H54 (cell line): Measurements from ENCODE around the gene ACSL4.
A peak's percentile ranks its signal among the peaks of the same experiment; 100 is the strongest.
"Not testable (repeated sequence)": the region's sequence is repeated elsewhere in the genome, so short reads cannot be mapped to it uniquely, and the experiment has no call there.

Source experiments
- DNase-seq: peaks from one replicate; pipeline ENCODE4 v3.0.0; 2011; ENCODE audit warnings: low spot score, mixed read lengths; ENCODE audit not compliant: insufficient read length
- FAIRE-seq: peaks from 3 replicates; lab custom pipeline; 2011; peaks lifted over from hg19 to GRCh38; lab: Jason Lieb, UNC
- POLR2A ChIP-seq: IDR thresholded peaks from 2 replicates; pipeline ENCODE4 v1.6.1; 2011; ENCODE audit warnings: low read depth, mild to moderate bottlenecking, low read length

Gene ACSL4

GRCh38 chrX:109742722-109743121 lies 9.7 kb upstream of the ACSL4 start:
- DNase-seq = no peak
- TF ChIP-seq POLR2A = no peak
- no peak for FAIRE-seq

DNA sequence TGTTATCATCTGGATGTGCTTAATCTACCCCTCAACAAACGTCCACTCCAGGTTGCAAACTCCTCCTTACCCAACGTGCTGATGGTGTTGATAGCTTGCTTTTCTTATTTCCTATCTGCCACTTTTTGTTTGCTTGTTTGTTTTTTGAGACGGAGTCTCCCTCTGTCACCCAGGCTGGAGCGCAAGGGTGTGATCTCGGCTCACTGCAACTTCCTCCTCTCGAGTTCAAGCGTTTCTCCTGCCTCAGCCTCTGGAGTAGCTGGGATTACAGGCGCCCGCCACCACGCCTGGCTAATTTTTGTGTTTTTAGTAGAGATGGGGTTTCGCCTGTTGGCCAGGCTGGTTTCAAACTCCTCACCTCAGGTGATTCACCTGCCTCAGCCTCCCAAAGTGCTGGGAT lies 7.8 kb upstream of the ACSL4 start:
- DNase-seq, FAIRE-seq: not testable (repeated sequence)

- TF ChIP-seq POLR2A = no peak
- FAIRE-seq = no peak
- DNase-seq = no peak
Observed at GRCh38 chrX:109740433-109740809, 7.4 kb upstream of the ACSL4 start.

- no peak for FAIRE-seq
- no peak for DNase-seq
- no peak for TF ChIP-seq POLR2A
Observed at GRCh38 chrX:109739625-109740432, 6.8 kb upstream of the ACSL4 start.

DNA sequence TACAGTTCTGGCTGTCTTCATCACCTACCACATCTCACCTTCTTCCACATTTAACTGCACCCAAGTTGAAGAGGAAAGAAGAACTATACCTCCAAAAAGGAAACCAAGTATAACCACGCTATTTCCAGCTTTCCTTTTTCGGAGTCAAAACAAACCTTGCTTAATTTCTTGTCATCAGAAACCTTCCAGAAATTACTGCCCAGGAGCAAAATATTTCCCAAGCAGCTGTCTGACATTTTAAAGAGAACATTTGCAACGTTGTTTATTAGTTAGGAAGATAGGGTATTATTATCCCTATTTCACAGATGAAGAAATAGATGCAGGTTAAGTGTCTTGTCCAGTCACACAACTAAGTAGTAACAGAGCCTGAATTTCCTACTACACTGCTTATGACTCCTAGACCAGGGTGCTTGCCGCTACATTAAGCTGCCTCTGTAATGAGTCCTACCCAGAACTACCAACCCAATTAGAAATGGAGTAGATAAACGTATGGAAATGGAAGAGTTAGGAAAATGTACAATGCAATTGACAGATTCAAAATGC lies 2.2 kb upstream of the ACSL4 start:
- no peak for TF ChIP-seq POLR2A
- FAIRE-seq (no peak), DNase-seq (no peak)

- DNase-seq (no peak), FAIRE-seq (no peak)
- no peak for TF ChIP-seq POLR2A
Observed at GRCh38 chrX:109733613-109734083, 591 bp upstream of the ACSL4 start.

DNA sequence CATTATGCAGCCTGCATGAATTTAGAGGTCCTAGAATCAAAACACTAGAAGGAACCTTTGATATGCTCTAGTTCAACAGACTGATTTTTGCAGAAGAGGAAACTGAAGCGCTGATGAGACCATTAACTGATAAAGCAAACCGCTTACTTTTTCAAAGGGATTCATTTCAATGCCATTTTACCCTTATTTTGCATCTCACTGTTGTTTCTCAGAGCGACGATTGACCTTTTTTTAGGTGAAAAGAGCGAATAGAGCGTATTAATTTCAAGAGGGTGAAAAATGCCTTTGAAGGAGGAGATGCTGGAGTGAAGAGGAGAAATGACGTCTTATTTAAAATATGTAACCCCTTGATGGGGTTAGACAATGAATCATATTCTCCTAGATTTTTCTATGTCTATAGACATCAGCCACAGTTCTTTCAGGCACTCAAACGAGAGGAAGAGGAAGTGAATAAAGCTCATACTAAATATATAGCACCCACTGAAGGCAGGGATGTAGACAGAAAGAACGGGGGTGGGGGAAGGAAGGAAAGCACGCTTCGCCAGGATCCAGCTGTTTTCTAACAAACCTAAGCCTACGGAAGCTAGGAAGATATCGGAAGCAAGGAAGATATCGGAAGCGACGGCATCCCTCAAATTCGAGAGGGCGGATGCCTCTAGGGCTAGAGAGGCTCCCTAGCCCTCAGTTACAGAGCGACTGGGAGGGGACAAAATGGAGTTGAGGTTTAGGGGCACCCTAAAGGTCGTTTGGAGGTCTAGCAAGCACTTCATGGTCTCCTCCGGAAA lies 848 bp downstream of the ACSL4 start:
- no peak for TF ChIP-seq POLR2A
- DNase-seq (peak; percentile 9), FAIRE-seq (peak; percentile 78)

DNA sequence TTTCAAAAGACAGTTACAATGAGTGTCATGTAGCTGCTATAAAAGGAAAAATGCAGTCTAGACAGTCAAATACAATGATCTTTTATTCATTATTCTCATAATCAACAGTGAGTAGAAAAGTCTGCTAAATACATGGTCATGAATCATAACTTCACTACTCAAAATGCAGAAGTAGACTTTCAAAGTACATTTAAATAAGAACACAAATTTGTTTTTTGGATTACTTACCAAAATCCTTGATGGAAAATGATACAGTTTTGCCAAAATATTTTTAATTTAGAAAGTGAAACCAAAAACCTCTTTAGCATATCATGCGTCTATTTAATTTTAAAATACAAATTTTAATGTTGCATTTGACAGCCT lies 4.9 kb downstream of the ACSL4 start:
- no peak for DNase-seq
- TF ChIP-seq POLR2A = no peak

DNA sequence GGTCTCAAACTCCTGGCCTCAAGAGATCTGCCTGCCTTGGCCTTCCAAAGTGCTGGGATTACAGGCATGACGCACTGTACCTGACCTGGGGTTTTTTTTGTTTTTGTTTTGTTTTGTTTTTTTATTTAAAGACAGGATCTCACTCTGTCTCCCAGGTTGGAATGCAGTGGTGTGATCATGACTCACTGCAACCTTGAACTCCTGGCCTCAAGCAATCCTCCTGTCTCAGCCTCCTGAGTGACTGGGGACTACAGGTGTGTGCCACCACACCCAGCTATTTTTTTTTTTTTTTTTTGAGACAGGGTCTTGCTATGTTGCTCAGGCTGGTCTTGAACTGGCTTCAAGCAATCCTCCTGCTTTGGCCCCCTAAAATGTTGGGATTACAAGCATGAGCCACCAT lies 8.1 kb downstream of the ACSL4 start:
- DNase-seq, FAIRE-seq: not testable (repeated sequence)

More for the DNA sequence above, 4.9 kb downstream of the ACSL4 start:
- FAIRE-seq = no peak

DNA sequence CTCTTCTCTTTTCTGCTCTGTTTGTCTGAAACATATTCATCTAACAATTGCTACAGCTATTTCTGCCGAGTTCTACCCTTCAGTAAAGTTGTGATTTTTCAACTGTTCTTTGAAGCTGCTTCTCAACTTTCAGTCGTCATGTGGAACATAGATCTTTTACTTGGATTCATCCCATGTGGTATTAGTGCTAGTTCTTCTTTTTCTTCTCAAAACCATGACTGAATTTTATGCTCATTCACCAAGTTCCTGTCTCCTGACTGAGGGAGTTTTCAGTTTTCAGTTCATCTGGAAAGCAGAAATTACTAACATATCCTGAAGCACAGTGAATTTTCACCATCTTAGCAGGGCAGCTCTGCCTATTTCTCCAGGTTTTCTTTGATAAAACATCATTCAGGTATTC lies 12.1 kb downstream of the ACSL4 start:
- FAIRE-seq (no peak), DNase-seq (no peak)
- TF ChIP-seq POLR2A = no peak

DNA sequence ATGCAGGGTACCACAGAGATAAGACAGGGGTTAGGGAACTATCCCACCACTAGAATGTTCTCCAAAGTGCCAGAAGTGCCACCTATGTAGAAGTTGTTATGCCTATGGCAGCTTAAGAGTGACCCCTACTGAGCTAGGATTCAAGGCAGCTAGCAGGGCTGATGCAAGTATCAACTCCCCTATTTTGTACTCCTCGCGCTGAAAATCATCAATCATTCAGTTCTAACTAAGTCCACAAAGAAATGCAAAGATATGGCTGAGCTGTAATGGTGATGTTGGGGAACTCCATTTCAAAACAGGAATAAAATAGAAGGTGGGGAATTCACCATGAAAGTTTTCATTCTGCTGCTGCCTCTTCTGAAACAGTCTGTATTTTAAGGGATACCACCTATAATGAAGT lies 13.8 kb downstream of the ACSL4 start:
- TF ChIP-seq POLR2A = no peak
- no peak for FAIRE-seq
- DNase-seq = no peak

- no peak for TF ChIP-seq POLR2A
- DNase-seq = no peak
- no peak for FAIRE-seq
Observed at GRCh38 chrX:109716431-109717028, 16.5 kb downstream of the ACSL4 start.

GRCh38 chrX:109714340-109714958 lies 18.6 kb downstream of the ACSL4 start:
- TF ChIP-seq POLR2A = no peak
- DNase-seq (no peak), FAIRE-seq (peak; percentile 72)

GRCh38 chrX:109710181-109710580 lies 22.9 kb downstream of the ACSL4 start:
- no peak for TF ChIP-seq POLR2A
- DNase-seq (no peak), FAIRE-seq (no peak)
